GM12865 (cell line): ENCODE results near the gene GALNT6.

Source experiments
- DNase-seq: peaks from one replicate; pipeline ENCODE4 v3.0.0; 2010; ENCODE audit warnings: low read depth
- H3K4me3 ChIP-seq: 2 replicates; pipeline ENCODE4 v1.5.1; 2011; ENCODE audit warnings: mild to moderate bottlenecking, low read depth, low read length, control low read depth
- CTCF ChIP-seq: IDR thresholded peaks from 2 replicates; pipeline ENCODE4 v1.5.1; 2011; ENCODE audit warnings: low read length, control low read depth, low read depth, inconsistent platforms; ENCODE audit not compliant: insufficient read depth; ENCODE audit errors: missing control alignments

The GALNT6 gene

GRCh38 chr12:51429700-51430099, 38.5 kb upstream of the GALNT6 start:
- TF ChIP-seq CTCF, result no peak
- no peak overlapping the region for H3K4me3 ChIP-seq
- DNase-seq, result peak; percentile 38

DNA sequence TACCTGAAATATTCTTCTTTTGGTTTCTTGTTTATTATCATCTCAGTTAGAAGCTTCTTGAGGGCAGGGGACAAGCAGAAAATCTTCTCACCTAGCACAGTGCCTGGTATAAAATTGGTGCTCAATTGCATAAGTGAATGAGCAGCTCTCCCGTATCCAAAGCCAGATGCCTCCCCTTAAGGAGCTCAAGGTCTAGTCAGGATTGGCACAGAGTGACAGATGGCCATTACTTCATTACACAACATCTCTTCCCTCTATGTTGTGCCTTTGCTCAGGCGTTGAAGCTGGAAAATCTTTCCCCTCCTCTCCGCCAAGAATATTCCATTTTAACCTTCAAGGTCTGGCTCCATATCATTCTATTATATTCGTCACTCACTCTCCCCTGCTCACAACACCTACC, 37.0 kb upstream of the GALNT6 start:
- TF ChIP-seq CTCF, result no peak
- no peak overlapping the region for H3K4me3 ChIP-seq
- no peak for DNase-seq

DNA sequence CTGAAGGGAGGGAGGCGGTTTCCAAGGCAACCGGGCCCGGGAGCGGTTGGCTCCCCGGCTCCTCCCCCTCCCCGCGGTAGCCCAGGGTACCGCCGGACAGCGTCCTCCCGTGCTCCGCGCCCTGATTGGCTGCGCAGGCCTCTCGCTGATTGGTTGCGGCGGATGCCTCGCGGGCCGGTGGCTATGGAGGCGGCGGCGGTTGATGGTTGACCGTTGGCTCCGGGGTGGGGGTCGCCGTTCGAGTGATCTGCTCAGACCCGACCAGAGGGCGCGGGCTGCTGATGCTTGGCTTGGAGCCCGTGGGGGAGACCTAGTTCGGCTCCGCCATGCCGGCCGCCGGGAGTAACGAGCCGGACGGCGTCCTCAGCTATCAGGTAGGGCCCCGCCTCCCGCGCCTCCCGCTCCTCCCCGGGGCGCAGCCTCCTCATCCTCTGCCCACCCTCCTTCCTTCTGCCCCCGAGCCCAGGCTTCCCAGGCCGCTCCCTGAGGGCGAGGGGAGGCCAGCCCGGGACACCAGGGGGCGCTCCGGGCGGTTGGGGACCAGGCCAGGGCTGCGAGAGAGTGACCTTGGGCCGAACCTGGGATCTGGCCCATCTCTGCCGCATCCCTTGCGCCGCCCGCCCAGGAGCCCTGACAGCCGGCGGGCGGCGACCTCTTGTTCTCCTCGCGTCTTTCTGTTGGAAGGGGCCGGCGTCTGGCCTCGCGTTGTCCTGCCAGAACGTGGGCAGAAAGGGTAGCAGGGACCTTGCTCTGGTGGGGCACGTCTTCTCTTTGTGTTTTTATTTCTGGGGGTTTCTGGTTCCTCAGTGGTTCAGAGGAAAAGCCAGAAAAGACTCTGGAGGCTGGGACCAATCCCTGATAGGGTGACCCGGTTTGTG, 33.7 kb upstream of the GALNT6 start, which contains the start of gene SLC4A8:
TSS of gene SLC4A8 (plus strand) at position 170 of the 878 bp plus-strand sequence. CDS start at position 327, 157 bp downstream.
- TF ChIP-seq CTCF, result peak; percentile 88
- peak; percentile 92 for DNase-seq
- peak within 1 kb of the TSS; percentile 57 for H3K4me3 ChIP-seq

GRCh38 chr12:51424094-51424661, 33.0 kb upstream of the GALNT6 start:
- no peak for TF ChIP-seq CTCF
- peak overlapping the region; percentile 57 for H3K4me3 ChIP-seq
- no peak for DNase-seq

GRCh38 chr12:51421266-51421884, 30.2 kb upstream of the GALNT6 start:
- DNase-seq, result peak; percentile 69
- H3K4me3 ChIP-seq, result no peak overlapping the region
- peak; percentile 72 for TF ChIP-seq CTCF

DNA sequence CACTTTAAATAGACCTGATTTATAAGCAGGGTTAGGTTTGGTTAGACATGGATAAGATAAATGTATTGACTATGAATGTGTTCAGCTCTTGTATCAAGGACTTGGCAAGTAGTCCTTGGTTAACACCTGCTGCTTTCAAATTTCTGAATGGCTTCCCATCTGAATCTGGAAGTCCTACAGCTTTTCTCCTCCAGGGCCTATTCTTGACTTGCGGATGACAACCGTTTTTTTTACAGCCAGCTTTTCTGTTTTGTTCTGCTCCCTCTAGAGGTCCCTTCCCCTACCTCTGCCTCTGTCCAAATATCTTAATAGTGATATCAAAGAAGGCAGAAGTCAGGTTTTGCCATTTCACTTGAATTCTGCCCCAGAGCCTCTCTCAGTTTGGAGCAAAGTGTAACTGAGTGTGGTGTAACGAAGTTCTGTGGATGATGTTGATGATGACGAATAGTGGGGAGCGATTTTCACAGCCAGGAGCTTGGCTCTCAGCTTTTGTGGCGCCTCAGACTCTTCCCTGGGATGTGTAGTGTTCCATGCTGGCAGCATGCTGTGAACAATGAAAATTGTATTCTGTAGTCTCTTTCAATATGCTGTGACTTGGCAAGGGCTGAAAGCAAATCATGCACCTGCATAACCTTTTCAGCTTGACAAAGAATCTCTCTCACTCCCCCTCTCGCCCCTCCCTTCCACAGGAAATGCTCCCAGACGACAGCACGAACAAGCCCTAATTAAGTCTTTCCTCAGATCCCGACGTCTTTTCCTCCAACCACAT, 28.4 kb upstream of the GALNT6 start:
- no peak for TF ChIP-seq CTCF
- no peak for DNase-seq
- H3K4me3 ChIP-seq, result no peak overlapping the region
